ENCODE measurements around the gene UNCX.

The UNCX gene

DNA sequence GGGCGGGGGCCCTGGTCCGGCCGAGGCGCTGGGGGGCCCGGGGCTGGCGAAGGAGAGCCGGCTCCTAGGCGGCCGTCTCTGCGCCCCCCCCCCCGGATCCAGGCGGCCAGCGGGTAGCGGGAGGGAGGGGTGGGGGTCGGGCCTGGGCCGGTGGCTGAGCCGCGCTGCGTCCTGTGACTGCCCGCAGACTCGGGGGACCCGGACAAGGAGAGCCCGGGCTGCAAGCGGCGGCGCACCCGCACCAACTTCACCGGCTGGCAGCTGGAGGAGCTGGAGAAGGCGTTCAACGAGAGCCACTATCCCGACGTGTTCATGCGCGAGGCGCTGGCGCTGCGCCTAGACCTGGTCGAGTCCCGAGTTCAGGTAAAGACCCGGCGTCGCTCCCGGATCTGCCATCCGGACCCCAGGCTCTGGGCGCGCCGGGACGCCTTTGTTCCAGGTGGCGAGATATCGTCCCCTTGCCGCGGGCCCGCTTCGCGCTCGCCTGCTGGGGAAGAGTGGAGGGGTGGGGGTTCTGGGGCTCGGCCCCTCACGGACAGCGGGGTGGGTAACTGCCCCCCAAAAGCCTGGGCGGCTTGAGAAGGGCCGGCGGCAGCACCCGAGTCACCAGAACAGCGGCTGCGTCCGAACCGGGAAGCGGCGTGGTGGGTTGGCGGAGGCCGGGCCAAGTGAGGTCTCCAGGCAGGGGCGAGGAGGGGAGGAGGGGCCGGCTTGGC, 819 bp downstream of the UNCX start:
- no peak overlapping the region for H3K9ac ChIP-seq (ENCODE audit: low read length)
- H3K4me2 ChIP-seq (ENCODE audit: low read depth, low read length) = no peak overlapping the region
- TF ChIP-seq, protein P1, sequence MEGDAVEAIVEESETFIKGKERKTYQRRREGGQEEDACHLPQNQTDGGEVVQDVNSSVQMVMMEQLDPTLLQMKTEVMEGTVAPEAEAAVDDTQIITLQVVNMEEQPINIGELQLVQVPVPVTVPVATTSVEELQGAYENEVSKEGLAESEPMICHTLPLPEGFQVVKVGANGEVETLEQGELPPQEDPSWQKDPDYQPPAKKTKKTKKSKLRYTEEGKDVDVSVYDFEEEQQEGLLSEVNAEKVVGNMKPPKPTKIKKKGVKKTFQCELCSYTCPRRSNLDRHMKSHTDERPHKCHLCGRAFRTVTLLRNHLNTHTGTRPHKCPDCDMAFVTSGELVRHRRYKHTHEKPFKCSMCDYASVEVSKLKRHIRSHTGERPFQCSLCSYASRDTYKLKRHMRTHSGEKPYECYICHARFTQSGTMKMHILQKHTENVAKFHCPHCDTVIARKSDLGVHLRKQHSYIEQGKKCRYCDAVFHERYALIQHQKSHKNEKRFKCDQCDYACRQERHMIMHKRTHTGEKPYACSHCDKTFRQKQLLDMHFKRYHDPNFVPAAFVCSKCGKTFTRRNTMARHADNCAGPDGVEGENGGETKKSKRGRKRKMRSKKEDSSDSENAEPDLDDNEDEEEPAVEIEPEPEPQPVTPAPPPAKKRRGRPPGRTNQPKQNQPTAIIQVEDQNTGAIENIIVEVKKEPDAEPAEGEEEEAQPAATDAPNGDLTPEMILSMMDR (IDR thresholded peaks at IDR 0.05; ENCODE audit: low read length) = no peak
- no peak for TF ChIP-seq EZH2phosphoT487 (IDR thresholded peaks at IDR 0.05; ENCODE audit: low read length)
- TF ChIP-seq EZH2 (optimal IDR thresholded peaks at IDR 0.05; ENCODE audit: low read depth, low read length) = no peak
- H3K4me1 ChIP-seq (ENCODE audit: low read length) = no peaks in the 10 kb centered on the region
- H3K9me3 ChIP-seq (replicated peaks; ENCODE audit: insufficient read depth, low read length) = no peaks in the 10 kb centered on the region
- DNase-seq = no peak
- H3K36me3 ChIP-seq (replicated peaks; ENCODE audit: insufficient read depth, low read length) = no peaks in the 10 kb centered on the region
- no peaks in the 10 kb centered on the region for H3K79me2 ChIP-seq (ENCODE audit: low read length)
- no peaks in the 10 kb centered on the region for H3F3A ChIP-seq (ENCODE audit: insufficient read depth, low read length)
- H3K27ac ChIP-seq (ENCODE audit: low read length) = no peak overlapping the region
- H3K27me3 ChIP-seq (replicated peaks; ENCODE audit: insufficient read depth, low read length) = peaks cover 59% of the 10 kb centered on the region
- no peaks in the 10 kb centered on the region for H3K9me2 ChIP-seq (replicated peaks; ENCODE audit: insufficient read depth, low read length)
- H2AFZ ChIP-seq (ENCODE audit: low read length) = no peak overlapping the region
- H4K20me1 ChIP-seq (ENCODE audit: insufficient read depth, low read length) = no peaks in the 10 kb centered on the region
- no peak overlapping the region for H3K4me3 ChIP-seq (ENCODE audit: low read length)

DNA sequence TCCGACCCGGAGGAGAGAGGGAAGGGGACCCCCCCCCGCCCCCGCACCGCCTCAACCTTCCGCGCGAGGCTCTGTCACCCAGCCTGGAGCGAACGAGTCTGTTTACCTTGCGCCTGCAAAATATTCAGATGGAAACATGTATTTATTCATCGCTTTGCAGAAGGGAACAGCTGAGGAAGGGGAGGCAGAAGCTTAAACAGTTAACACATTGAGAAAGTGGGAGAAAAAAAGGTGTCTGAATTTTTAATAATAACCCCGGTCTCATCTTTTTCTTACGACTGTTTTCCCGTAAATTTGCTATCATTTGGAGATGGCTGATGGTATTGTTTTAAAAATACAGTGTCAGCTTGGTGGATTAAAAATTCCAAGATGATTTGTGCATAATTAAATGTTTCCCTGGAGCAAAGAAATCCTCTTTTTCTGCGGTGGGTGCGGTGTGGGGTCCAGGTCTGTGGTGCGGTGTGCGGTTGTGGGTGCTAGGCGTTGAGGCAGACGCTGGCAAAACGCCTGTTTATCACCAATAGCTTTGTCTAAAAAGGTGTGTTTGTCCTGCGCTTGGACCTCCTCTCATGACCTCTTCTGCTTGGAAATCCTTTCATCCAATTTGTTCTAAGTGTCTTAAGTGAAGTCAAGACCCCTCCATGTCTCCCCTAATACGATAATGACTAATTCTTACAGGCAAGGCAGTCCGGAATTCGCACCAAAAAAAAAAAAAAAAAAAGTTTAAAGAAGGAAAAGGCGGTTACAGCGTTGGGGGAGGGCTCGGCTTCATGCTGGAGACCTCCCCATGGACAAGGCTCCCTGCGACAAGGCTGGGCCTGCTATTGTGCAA, 1.6 kb downstream of the UNCX start:
- TF ChIP-seq, protein P1 (IDR thresholded peaks at IDR 0.05; ENCODE audit: low read length) = no peak
- TF ChIP-seq EZH2phosphoT487 (IDR thresholded peaks at IDR 0.05; ENCODE audit: low read length) = no peak
- TF ChIP-seq EZH2 (optimal IDR thresholded peaks at IDR 0.05; ENCODE audit: low read depth, low read length) = no peak
- Histone ChIP-seq H4K20me1 (ENCODE audit: insufficient read depth, low read length) (no peaks in the 10 kb centered on the region), H3K27ac (ENCODE audit: low read length) (no peak overlapping the region), H3K9ac (ENCODE audit: low read length) (no peak overlapping the region), H3K4me2 (ENCODE audit: low read depth, low read length) (no peak overlapping the region), H3K9me3 (replicated peaks; ENCODE audit: insufficient read depth, low read length) (no peaks in the 10 kb centered on the region), H3F3A (ENCODE audit: insufficient read depth, low read length) (no peaks in the 10 kb centered on the region), H3K9me2 (replicated peaks; ENCODE audit: insufficient read depth, low read length) (no peaks in the 10 kb centered on the region), H3K4me1 (ENCODE audit: low read length) (no peaks in the 10 kb centered on the region), H3K79me2 (ENCODE audit: low read length) (no peaks in the 10 kb centered on the region), H3K36me3 (replicated peaks; ENCODE audit: insufficient read depth, low read length) (no peaks in the 10 kb centered on the region), H3K4me3 (ENCODE audit: low read length) (no peak overlapping the region), H3K27me3 (replicated peaks; ENCODE audit: insufficient read depth, low read length) (peaks cover 59% of the 10 kb centered on the region), H2AFZ (ENCODE audit: low read length) (no peak overlapping the region)
- DNase-seq = no peak

DNA sequence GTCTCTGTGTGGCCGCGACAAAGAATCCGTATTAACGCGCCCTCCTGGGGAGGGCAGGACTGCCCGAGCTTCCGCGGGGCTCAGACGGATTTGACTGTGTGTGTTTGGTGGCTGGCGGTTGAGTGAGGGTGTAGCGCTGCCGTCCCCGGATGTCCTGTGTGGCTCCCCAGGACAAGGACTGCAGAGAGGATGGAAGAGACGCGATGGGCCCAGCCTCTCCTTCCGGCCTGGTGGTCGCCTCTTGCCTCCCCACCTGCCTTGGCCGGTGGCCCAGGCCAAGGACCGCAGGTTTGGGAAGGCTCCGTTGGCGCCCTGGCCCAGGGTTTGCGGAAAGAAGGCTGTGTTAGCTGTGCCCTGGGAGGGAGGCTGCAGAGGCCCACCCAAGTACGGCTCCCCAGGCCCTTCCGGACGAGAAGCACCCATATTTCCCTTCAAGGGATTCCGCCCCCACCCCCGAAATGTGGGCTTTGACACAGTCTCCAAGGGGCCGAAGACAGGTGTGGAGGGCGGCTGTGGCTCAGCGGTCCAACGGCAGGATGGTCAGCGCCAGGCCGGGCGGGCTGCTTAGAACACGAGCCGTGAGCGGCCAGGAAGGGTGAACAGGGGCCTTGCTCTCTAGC, 2.3 kb downstream of the UNCX start:
- DNase-seq = no peak
- Histone ChIP-seq H3K4me1 (ENCODE audit: low read length) (no peaks in the 10 kb centered on the region), H3K79me2 (ENCODE audit: low read length) (no peaks in the 10 kb centered on the region), H3K36me3 (replicated peaks; ENCODE audit: insufficient read depth, low read length) (no peaks in the 10 kb centered on the region), H2AFZ (ENCODE audit: low read length) (no peak overlapping the region), H3K4me3 (ENCODE audit: low read length) (no peak overlapping the region), H3K9me3 (replicated peaks; ENCODE audit: insufficient read depth, low read length) (no peaks in the 10 kb centered on the region), H3K27me3 (replicated peaks; ENCODE audit: insufficient read depth, low read length) (peaks cover 65% of the 10 kb centered on the region), H3K4me2 (ENCODE audit: low read depth, low read length) (no peak overlapping the region), H3K9me2 (replicated peaks; ENCODE audit: insufficient read depth, low read length) (no peaks in the 10 kb centered on the region), H3K27ac (ENCODE audit: low read length) (no peak overlapping the region), H3F3A (ENCODE audit: insufficient read depth, low read length) (no peaks in the 10 kb centered on the region), H4K20me1 (ENCODE audit: insufficient read depth, low read length) (no peaks in the 10 kb centered on the region), H3K9ac (ENCODE audit: low read length) (no peak overlapping the region)
- TF ChIP-seq, protein P1 (IDR thresholded peaks at IDR 0.05; ENCODE audit: low read length) = no peak
- TF ChIP-seq EZH2 (optimal IDR thresholded peaks at IDR 0.05; ENCODE audit: low read depth, low read length) = no peak
- TF ChIP-seq EZH2phosphoT487 (IDR thresholded peaks at IDR 0.05; ENCODE audit: low read length) = no peak
